HUES64 (cell line): ENCODE measurements around the gene MEGF11.
A peak's percentile ranks its signal among the peaks of the same experiment; 100 is the strongest.

Source experiments
- H3K27ac ChIP-seq: 2 replicates; pipeline ENCODE4 v1.7.0; 2013; ENCODE audit warnings: low read depth, low read length, inconsistent platforms
- H3K27me3 ChIP-seq: 2 replicates; pipeline ENCODE4 v1.6.1; 2013; ENCODE audit warnings: mild to moderate bottlenecking, low read length; ENCODE audit not compliant: insufficient read depth
- H3K36me3 ChIP-seq: 2 replicates; pipeline ENCODE4 v1.6.1; 2013; ENCODE audit warnings: mild to moderate bottlenecking, low read length; ENCODE audit not compliant: insufficient read depth
- H3K4me1 ChIP-seq: 2 replicates; pipeline ENCODE4 v1.6.1; 2013; ENCODE audit warnings: mild to moderate bottlenecking, low read length, moderate library complexity; ENCODE audit not compliant: insufficient read depth
- H3K4me3 ChIP-seq: 2 replicates; pipeline ENCODE4 v1.5.1; 2013; ENCODE audit warnings: mild to moderate bottlenecking, low read length, moderate library complexity
- H3K9ac ChIP-seq: 2 replicates; pipeline ENCODE4 v1.6.1; 2013; ENCODE audit warnings: mild to moderate bottlenecking, low read depth, low read length
- H3K9me3 ChIP-seq: 2 replicates; pipeline ENCODE4 v1.6.1; 2013; ENCODE audit warnings: low read depth, low read length; ENCODE audit not compliant: insufficient read depth
- WGBS: fragments of 150-250, 120-280 bp; methylation state at CpG from one replicate; pipeline ENCODE4 v1.1.7; 2013; ENCODE audit warnings: missing lambda C conversion rate; 5-methylcytosine and 5-hydroxymethylcytosine counted together

Gene MEGF11

GRCh38 chr15:66046751-66047150, 206.8 kb downstream of the MEGF11 start:
- 96% methylated on average over 1 of the region's 1 CpG for WGBS
- H3K4me3 ChIP-seq, result no peak overlapping the region

DNA sequence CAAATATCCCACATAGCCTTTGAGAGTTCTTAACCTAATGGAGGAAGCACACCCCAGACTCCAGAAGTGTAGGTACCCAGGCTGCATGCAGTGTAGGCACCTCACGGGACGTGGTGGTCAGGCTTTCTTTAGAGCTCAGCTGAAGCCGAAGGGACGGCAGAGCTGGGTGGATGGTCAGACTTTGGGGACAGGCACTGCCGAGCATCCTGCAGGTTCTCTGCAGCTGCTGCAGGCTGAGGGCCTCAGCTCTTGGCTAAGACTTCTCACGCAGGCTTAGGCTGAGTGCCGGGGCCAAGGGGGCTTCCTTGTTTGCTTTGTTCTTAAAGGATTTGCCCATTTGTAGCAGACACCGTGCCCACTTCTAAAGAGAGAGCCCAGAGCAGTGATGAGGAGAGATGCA, 207.2 kb downstream of the MEGF11 start:
- Histone ChIP-seq H3K4me3 (no peak overlapping the region), H3K27ac (no peak overlapping the region), H3K9ac (no peak overlapping the region), H3K36me3 (no peaks in the 10 kb centered on the region), H3K27me3 (no peaks in the 10 kb centered on the region), H3K9me3 (no peaks in the 10 kb centered on the region), H3K4me1 (peaks cover 16% of the 10 kb centered on the region)
- 88% methylated on average over 8 of the region's 8 CpGs for WGBS

More at GRCh38 chr15:66046751-66047150, 206.8 kb downstream of the MEGF11 start:
- H3K9ac ChIP-seq, result no peak overlapping the region
- H3K27me3 ChIP-seq, result no peaks in the 10 kb centered on the region
- no peaks in the 10 kb centered on the region for H3K9me3 ChIP-seq
- H3K4me1 ChIP-seq, result peaks cover 11% of the 10 kb centered on the region; the same call in 1 of the 2 replicates
- no peak overlapping the region for H3K27ac ChIP-seq
- H3K36me3 ChIP-seq, result no peaks in the 10 kb centered on the region

DNA sequence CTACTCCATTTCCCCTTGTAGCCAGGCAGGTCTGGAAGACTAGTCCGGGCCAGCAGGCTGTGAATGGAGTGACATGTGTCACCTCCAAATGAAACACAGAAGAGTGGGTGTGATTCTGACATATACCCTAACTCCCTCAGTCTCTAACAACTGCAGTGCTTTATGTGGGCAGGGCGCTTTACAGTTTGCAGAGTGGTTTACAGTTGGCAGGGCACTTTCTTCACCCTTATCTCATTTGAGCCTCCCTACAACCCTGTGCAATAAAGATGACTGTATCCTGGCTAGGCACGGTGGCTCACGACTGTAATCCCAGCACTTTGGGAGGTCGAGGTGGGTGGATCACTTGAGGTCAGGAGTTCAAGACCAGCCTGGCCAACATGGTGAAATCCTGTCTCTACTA, 208.0 kb downstream of the MEGF11 start:
- Histone ChIP-seq H3K9ac (no peak overlapping the region), H3K4me1 (peaks cover 22% of the 10 kb centered on the region), H3K36me3 (no peaks in the 10 kb centered on the region), H3K27ac (no peak overlapping the region), H3K4me3 (no peak overlapping the region), H3K27me3 (no peaks in the 10 kb centered on the region), H3K9me3 (no peaks in the 10 kb centered on the region)
- 96% methylated on average over 5 of the region's 5 CpGs for WGBS

DNA sequence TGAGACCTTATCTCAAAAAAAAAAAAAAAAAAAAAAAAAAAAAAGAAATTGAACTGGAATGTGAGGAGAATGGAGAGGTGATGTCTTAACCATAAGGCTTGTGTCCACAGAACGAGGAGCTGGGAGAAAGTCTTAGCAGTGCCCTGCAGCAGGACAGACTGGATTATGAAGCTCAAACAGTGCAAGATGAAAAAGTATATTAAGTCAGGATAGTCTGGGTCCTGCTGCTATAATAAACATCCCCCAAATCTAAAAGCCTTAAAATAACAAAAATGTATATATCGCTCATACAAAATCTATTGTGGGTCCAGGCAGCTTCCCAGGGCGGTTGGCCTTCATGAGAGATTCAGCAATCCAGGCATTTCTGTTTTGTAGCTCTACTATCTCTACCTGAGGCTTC, 208.7 kb downstream of the MEGF11 start:
- Histone ChIP-seq H3K9ac (no peak overlapping the region), H3K27ac (no peak overlapping the region), H3K4me3 (no peak overlapping the region), H3K36me3 (no peaks in the 10 kb centered on the region), H3K9me3 (no peaks in the 10 kb centered on the region), H3K27me3 (no peaks in the 10 kb centered on the region), H3K4me1 (peaks cover 22% of the 10 kb centered on the region)
- 93% methylated on average over 3 of the region's 3 CpGs for WGBS

DNA sequence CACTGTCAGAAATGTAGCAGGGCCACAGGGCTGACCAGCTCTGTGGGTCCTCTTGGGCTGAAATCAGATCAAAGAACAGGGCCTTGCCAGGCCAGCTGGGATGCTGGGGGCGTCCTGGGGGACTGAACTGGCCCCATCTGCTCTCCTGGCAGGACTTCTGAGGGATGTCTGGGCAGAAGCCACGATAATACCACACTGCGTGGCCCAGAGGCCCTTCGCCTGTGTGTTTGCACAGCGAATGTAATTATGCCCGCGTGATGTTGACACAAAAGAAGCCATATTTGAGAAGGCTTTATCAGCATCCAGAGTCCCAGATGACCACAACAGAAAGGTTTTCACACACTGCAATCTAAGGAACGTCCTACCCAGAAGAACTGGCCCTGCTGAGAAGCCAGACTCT, 210.3 kb downstream of the MEGF11 start:
- Histone ChIP-seq H3K36me3 (no peaks in the 10 kb centered on the region), H3K27me3 (no peaks in the 10 kb centered on the region)
- WGBS, result 80% methylated on average over 8 of the region's 8 CpGs

GRCh38 chr15:66042624-66043023, 210.9 kb downstream of the MEGF11 start:
- Histone ChIP-seq H3K9me3 (no peaks in the 10 kb centered on the region), H3K9ac (no peak overlapping the region), H3K27ac (peak overlapping the region; percentile 70; the same call in 1 of the 2 replicates), H3K4me1 (peaks cover 33% of the 10 kb centered on the region), H3K4me3 (no peak overlapping the region), H3K36me3 (no peaks in the 10 kb centered on the region), H3K27me3 (no peaks in the 10 kb centered on the region)
- WGBS, result 26% methylated on average over 5 of the region's 5 CpGs

More for the DNA sequence above, 210.3 kb downstream of the MEGF11 start:
- no peak overlapping the region for H3K4me3 ChIP-seq
- H3K4me1 ChIP-seq, result peaks cover 29% of the 10 kb centered on the region
- H3K9ac ChIP-seq, result no peak overlapping the region
- peak overlapping the region; percentile 70; the same call in 1 of the 2 replicates for H3K27ac ChIP-seq
- no peaks in the 10 kb centered on the region for H3K9me3 ChIP-seq

DNA sequence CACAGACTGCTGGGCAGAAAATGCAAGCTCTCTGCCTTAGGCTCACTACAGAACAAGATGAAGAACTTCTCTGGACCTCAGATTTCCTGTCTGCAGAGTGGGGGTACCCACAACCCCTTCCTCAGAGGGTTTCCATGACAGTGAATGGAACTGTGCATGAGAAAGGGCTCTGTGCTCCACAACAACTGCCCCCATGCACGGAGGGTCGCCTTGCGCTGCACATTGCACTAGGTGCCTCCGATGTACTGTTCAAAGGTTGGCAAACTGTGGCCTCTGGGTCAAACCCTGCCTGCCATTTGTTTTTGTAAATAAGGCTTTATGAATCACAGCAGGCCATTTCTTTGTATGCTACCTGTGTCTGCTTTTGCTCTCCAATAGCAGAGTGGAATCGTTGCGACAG, 212.3 kb downstream of the MEGF11 start:
- 88% methylated on average over 6 of the region's 6 CpGs for WGBS
- H3K27ac ChIP-seq, result no peak overlapping the region
- no peak overlapping the region for H3K4me3 ChIP-seq
- H3K27me3 ChIP-seq, result no peaks in the 10 kb centered on the region
- H3K4me1 ChIP-seq, result peaks cover 33% of the 10 kb centered on the region
- no peak overlapping the region for H3K9ac ChIP-seq
- H3K36me3 ChIP-seq, result no peaks in the 10 kb centered on the region
- no peaks in the 10 kb centered on the region for H3K9me3 ChIP-seq

DNA sequence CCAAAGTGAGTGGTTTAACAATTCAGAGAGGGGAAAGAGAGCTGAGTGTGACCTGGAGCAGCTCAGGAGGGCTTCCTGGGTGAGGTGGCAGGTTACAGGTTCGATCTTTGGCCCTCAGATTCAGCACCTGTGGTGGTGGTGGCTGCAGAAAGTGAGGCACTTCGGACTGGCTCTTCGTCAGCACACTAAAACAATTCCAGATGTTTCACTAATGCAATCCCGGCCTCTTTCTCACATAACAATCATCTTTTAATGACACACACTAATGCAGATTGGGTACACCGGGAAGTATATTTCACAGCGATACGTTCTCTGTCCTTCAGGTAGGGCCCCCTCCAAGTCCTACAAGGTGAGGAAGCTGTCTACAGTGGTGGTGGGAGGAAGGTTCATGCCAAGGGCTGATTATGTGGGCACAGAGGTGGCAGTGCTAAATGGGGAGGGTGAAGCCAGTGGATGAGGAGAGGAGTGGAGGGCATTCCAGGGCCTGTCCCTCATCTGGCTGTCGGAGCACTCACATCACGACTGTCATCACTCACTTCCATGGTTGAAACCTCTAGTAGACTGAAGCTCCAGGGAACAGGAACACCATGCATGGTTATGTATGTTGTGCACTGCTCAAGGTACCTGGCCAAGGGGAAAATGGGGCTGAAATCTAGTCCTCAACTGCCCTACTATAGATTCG, 213.2 kb downstream of the MEGF11 start:
- Histone ChIP-seq H3K27me3 (no peaks in the 10 kb centered on the region), H3K9me3 (no peaks in the 10 kb centered on the region), H3K4me1 (peaks cover 33% of the 10 kb centered on the region), H3K4me3 (no peak overlapping the region), H3K27ac (no peak overlapping the region), H3K36me3 (no peaks in the 10 kb centered on the region), H3K9ac (no peak overlapping the region)
- 94% methylated on average over 10 of the region's 10 CpGs for WGBS

DNA sequence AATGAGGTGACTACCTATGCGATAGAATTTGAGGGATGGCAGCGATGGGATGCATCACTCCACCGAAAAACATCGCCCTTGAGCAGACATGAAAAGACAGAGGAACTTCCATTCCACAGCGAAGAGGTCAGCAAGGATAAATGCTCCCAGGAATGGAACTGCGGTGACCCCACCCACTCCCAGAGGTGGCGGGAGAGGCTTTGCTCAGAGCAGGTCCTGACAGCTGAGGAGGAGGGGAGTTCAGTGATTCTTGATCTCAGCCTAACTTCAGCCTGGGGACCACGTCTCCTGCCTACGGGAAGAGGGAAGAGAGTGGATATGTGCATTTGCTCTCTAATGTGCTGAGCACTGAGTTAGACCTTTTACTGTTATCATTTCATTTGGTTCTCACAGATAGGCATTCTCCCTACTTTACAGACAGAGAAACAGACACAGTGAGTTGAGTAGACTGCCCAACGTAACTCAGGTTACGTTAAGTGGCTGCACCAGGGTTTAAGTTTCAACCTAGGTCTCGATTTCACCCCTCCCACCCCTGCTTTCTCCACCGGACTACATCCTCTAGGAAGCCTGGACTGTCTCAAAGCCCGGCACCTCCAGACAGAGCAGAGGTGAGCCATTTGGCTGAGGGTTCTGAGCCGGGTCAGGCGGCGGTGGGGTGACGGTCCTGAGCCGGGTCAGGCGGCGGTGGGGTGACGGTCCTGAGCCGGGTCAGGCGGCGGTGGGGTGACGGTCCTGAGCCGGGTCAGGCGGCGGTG, 214.3 kb downstream of the MEGF11 start:
- no peak overlapping the region for H3K4me3 ChIP-seq
- H3K9me3 ChIP-seq, result no peaks in the 10 kb centered on the region
- H3K27ac ChIP-seq, result no peak overlapping the region; the same call in 1 of the 2 replicates
- H3K36me3 ChIP-seq, result no peaks in the 10 kb centered on the region
- H3K4me1 ChIP-seq, result peaks cover 33% of the 10 kb centered on the region
- H3K27me3 ChIP-seq, result no peaks in the 10 kb centered on the region
- H3K9ac ChIP-seq, result no peak overlapping the region
- WGBS, result 60% methylated on average over 23 of the region's 29 CpGs

- 83% methylated on average over 6 of the region's 8 CpGs for WGBS
- Histone ChIP-seq H3K27me3 (no peaks in the 10 kb centered on the region), H3K9me3 (no peaks in the 10 kb centered on the region), H3K27ac (peak overlapping the region; percentile 2; the same call in 1 of the 2 replicates), H3K9ac (no peak overlapping the region), H3K36me3 (no peaks in the 10 kb centered on the region), H3K4me1 (peaks cover 33% of the 10 kb centered on the region), H3K4me3 (no peak overlapping the region)
These were observed 215.0 kb downstream of the MEGF11 start for GRCh38 chr15:66038387-66039116.

GRCh38 chr15:66036859-66037258, 216.7 kb downstream of the MEGF11 start:
- 87% methylated on average over 4 of the region's 5 CpGs for WGBS
- H3K4me3 ChIP-seq, result no peak overlapping the region
- no peak overlapping the region for H3K9ac ChIP-seq

More at GRCh38 chr15:66036859-66037258, 216.7 kb downstream of the MEGF11 start:
- Histone ChIP-seq H3K36me3 (no peaks in the 10 kb centered on the region), H3K27ac (no peak overlapping the region), H3K27me3 (no peaks in the 10 kb centered on the region), H3K4me1 (peaks cover 25% of the 10 kb centered on the region), H3K9me3 (peaks cover 12% of the 10 kb centered on the region)
